Kidney (tissue), 14 donors: ENCODE measurements around the gene SYT7. TPM values are rescaled to one million over a fixed set of nuclear protein-coding genes. Genes with fewer than 3 reads are reported as not detected.

Experiments used
- DNase-seq, 5 donors: peaks; one replicate each; pipeline ENCODE4 v3.0.0-alpha.2; 2013 to 2020
- FAIRE-seq: peaks from 2 replicates; lab custom pipeline; 2012; peaks lifted over from hg19 to GRCh38; lab: Jason Lieb, UNC
- H3K27ac ChIP-seq, 2 donors: one replicate each; pipeline ENCODE4 v1.7.0; 2013; ENCODE audit warnings: low read depth in 2 of 2, low read length in 2 of 2, inconsistent platforms in 1 of 2
- H3K27me3 ChIP-seq: one replicate; pipeline ENCODE4 v1.7.1; 2013; ENCODE audit warnings: low read length, inconsistent platforms; ENCODE audit not compliant: control insufficient read depth, insufficient read depth
- H3K36me3 ChIP-seq, 3 donors: one replicate each; pipeline versions ENCODE4 v1.7.0 to v1.7.1; 2013; ENCODE audit warnings: low read length in 3 of 3, control low read depth in 1 of 3, inconsistent platforms in 1 of 3; ENCODE audit not compliant: insufficient read depth in 3 of 3, control insufficient read depth in 2 of 3
- H3K4me1 ChIP-seq, 3 donors: one replicate each; pipeline versions ENCODE4 v1.7.0 to v1.7.1; 2013; ENCODE audit warnings: low read length in 3 of 3, inconsistent platforms in 1 of 3, low read depth in 1 of 3; ENCODE audit not compliant: control insufficient read depth in 2 of 3, insufficient read depth in 2 of 3
- H3K4me3 ChIP-seq, 3 donors: one replicate each; pipeline versions ENCODE4 v1.7.0 to v1.8.1; 2013; ENCODE audit warnings: low read length in 3 of 3, control low read depth in 1 of 3, inconsistent platforms in 1 of 3
- H3K9ac ChIP-seq, 3 donors: one replicate each; pipeline versions ENCODE4 v1.7.0 to v1.7.1; 2013; ENCODE audit warnings: low read length in 3 of 3, control low read depth in 1 of 3, inconsistent platforms in 1 of 3
- H3K9me3 ChIP-seq, 3 donors: one replicate each; pipeline versions ENCODE4 v1.7.0 to v1.7.1; 2013; ENCODE audit warnings: low read length in 3 of 3, control low read depth in 1 of 3, inconsistent platforms in 1 of 3; ENCODE audit not compliant: control insufficient read depth in 2 of 3, insufficient read depth in 1 of 3
- intact Hi-C: fragments of 100-400 bp; cut with DNase I; formaldehyde crosslinking; loops from one replicate; pipeline ENCODE4 v1.11.1; 2022
- polyA plus RNA-seq: library from polyadenylated mRNA; stranded (reverse); fragments of 350-450 nt; fragmentation: Illumina TruSeq; extraction: RNeasy Lipid Tissue Mini Kit (QIAGEN cat#74804); gene quantifications from one replicate; pipeline ENCODE4 v1.2.3, GENCODE V29; 2014; ENCODE audit warnings: low read depth, low replicate concordance; ENCODE audit not compliant: insufficient read depth
- total RNA-seq: library from RNA; stranded (reverse); fragmentation: NEBNext Ultra II Directional; extraction: Animal tissue kit (Norgen Biotek cat#: 25700); gene quantifications from one replicate; pipeline ENCODE4 v1.2.1, GENCODE V29; 2021
- TF ChIP-seq, protein P1 (sequence below): IDR thresholded peaks from 3 replicates; pipeline ENCODE4 v1.5.1; 2012; ENCODE audit warnings: mild to moderate bottlenecking, moderate library complexity, borderline replicate concordance; ENCODE audit not compliant: insufficient read depth; ENCODE audit errors: extremely low read depth
- donor health status: control.
- donor health status: control.
- donor health status: control.
- donor health status: control.
- donor health status: control.
- donor health status: DM: yes; HTN: yes; CAD: no.
- donor health status: Normal renal cell carcinoma (clear cell type).

Gene SYT7
- total and polyA plus RNA-seq, 2 donors from 2014 or later, result 5.7 to 6.7 TPM

DNA sequence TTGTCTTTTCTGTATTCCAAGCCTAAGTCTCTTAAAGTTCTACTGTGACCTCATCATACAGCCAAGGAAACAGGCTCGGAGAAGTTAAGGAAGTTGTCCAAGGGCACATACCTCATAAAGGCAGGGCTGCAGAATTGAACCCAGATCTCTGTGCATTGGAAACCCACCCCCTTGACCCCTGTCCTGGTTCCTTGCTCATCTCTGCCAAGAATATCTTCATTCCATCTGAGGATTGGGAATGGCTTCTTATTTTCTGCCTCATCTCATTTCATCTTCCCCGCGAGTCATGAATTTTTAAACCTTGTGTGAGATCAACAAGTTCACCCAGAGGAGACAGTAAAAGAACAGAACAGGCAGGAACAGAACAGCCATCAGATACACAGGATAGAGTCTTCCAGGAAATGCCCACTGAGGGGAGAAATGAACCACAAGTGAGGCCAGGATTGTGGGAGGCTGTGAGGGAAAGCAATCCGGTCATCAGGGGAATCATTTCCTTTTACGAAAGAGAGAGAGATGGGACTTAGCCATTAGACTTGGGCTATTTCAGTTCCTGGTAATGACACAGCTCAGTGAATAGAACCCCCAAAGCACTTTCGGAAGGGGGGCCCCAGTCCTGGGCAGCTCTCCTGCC lies 106.7 kb downstream of the SYT7 start:
- Histone ChIP-seq H3K36me3 (peaks cover 0 to 7% (median 0%) of the 10 kb centered on the region in 3 donors), H3K4me3 (no peak overlapping the region), H3K27ac (no peak overlapping the region), H3K9ac (no peak overlapping the region), H3K4me1 (peaks cover 0 to 6% (median 6%) of the 10 kb centered on the region in 3 donors), H3K9me3 (no peaks in the 10 kb centered on the region), H3K27me3 (no peaks in the 10 kb centered on the region)
- intact Hi-C loops, result no loop called here
- TF ChIP-seq, protein P1, sequence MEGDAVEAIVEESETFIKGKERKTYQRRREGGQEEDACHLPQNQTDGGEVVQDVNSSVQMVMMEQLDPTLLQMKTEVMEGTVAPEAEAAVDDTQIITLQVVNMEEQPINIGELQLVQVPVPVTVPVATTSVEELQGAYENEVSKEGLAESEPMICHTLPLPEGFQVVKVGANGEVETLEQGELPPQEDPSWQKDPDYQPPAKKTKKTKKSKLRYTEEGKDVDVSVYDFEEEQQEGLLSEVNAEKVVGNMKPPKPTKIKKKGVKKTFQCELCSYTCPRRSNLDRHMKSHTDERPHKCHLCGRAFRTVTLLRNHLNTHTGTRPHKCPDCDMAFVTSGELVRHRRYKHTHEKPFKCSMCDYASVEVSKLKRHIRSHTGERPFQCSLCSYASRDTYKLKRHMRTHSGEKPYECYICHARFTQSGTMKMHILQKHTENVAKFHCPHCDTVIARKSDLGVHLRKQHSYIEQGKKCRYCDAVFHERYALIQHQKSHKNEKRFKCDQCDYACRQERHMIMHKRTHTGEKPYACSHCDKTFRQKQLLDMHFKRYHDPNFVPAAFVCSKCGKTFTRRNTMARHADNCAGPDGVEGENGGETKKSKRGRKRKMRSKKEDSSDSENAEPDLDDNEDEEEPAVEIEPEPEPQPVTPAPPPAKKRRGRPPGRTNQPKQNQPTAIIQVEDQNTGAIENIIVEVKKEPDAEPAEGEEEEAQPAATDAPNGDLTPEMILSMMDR, result no peak
- FAIRE-seq (no peak), DNase-seq (no peak)

- Histone ChIP-seq H3K9me3 (no peaks in the 10 kb centered on the region), H3K27me3 (no peaks in the 10 kb centered on the region), H3K9ac (no peak overlapping the region), H3K4me1 (peaks cover 0 to 3% (median 2%) of the 10 kb centered on the region in 3 donors), H3K27ac (no peak overlapping the region), H3K4me3 (no peak overlapping the region), H3K36me3 (peaks cover 0 to 7% (median 0%) of the 10 kb centered on the region in 3 donors)
- TF ChIP-seq, protein P1, result no peak
- FAIRE-seq (no peak), DNase-seq (no peak)
- intact Hi-C loops, result no loop called here
Measured at GRCh38 chr11:61473370-61474012, 107.4 kb downstream of the SYT7 start.

DNA sequence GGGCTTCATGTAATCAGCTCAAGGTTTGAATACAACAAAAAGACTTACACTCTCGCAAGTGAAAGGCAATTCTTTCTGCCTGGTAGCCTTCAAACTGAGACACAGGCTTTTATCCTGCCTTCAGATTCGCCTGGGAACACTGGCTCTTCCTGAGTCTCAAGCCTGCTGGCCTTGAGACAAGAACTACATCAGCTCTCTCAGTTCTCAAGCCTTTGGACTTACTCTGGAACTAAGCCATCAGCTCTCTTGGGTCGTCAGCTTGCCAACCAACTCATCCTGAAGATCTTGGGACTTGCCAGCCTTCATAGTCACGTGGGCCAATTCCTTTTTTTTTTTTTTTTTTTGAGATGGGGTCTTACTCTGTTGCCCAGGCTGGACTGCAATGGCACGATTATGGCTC lies 108.0 kb downstream of the SYT7 start:
- H3K4me3 ChIP-seq, result no peak overlapping the region
- TF ChIP-seq, protein P1, result no peak
- peaks cover 0 to 2% (median 0%) of the 10 kb centered on the region in 3 donors for H3K4me1 ChIP-seq
- intact Hi-C loops, result no loop called here
- H3K36me3 ChIP-seq, result peaks cover 0 to 7% (median 0%) of the 10 kb centered on the region in 3 donors
- DNase-seq, result no peak
- H3K27ac ChIP-seq, result peak overlapping the region in 1 of 2 donors; percentile 15
- H3K9ac ChIP-seq, result no peak overlapping the region
- no peaks in the 10 kb centered on the region for H3K9me3 ChIP-seq
- FAIRE-seq, result no peak
- H3K27me3 ChIP-seq, result no peaks in the 10 kb centered on the region
